Activated CD8-positive, alpha-beta memory T cell treated with anti-CD3 and anti-CD28 coated beads, Interleukin-2, amount 50 U/mL, for 24 hours (primary cell): Measurements from ENCODE around the gene PTRHD1.
"Not testable (repeated sequence)": the region's sequence is repeated elsewhere in the genome, so short reads cannot be mapped to it uniquely, and the experiment has no call there.

ENCODE experiments used
- DNase-seq: peaks from one replicate; pipeline ENCODE4 v3.0.0-alpha.2; 2020; ENCODE audit errors: extremely low read depth

The PTRHD1 gene, protein sequence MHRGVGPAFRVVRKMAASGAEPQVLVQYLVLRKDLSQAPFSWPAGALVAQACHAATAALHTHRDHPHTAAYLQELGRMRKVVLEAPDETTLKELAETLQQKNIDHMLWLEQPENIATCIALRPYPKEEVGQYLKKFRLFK

DNA sequence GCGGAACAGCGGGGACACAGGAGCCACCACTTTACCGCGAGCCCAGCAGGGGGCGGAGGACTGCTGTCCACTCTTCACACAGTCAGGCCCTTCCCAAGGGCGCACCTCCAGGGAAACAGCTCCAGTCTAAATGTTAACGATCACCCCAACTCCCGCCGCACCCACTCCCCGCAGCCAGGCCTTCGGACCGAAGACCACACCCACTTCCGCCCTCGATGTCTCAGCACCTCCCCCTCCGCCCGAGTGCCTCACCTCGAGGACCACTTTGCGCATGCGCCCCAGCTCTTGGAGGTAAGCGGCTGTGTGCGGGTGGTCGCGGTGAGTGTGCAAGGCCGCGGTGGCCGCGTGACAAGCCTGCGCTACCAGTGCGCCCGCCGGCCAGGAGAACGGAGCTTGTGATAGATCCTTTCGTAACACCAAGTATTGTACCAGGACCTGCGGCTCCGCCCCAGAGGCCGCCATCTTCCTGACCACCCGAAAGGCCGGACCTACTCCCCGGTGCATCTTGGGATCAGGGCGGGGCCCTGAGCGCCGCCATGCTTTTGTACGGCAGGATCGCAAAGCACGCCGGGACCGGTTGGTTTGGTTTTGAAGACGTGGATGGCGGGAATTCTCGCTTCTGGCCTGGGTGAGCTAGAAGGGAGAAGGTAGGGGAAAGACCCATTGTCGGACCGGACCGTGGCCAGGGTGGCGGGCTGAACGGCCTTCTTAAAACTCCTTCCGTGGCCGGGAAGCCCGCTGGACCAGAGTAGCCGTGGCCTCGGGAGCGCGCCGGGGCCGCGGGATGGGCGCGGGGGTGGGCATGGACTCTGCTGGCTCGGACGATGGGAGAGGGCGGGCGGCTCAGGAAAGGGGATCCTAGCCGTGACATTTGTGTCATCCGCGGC lies at the start of gene PTRHD1, which contains the start of gene CENPO:
Gene PTRHD1 (minus strand): TSS at position 518 of the 887 bp plus-strand sequence. CDS start 14 bp downstream, at position 504.
Gene CENPO (plus strand): TSS at position 552 of the 887 bp plus-strand sequence. CDS start 495 bp downstream, outside the sequence.
- DNase-seq = peak; percentile 87

DNA sequence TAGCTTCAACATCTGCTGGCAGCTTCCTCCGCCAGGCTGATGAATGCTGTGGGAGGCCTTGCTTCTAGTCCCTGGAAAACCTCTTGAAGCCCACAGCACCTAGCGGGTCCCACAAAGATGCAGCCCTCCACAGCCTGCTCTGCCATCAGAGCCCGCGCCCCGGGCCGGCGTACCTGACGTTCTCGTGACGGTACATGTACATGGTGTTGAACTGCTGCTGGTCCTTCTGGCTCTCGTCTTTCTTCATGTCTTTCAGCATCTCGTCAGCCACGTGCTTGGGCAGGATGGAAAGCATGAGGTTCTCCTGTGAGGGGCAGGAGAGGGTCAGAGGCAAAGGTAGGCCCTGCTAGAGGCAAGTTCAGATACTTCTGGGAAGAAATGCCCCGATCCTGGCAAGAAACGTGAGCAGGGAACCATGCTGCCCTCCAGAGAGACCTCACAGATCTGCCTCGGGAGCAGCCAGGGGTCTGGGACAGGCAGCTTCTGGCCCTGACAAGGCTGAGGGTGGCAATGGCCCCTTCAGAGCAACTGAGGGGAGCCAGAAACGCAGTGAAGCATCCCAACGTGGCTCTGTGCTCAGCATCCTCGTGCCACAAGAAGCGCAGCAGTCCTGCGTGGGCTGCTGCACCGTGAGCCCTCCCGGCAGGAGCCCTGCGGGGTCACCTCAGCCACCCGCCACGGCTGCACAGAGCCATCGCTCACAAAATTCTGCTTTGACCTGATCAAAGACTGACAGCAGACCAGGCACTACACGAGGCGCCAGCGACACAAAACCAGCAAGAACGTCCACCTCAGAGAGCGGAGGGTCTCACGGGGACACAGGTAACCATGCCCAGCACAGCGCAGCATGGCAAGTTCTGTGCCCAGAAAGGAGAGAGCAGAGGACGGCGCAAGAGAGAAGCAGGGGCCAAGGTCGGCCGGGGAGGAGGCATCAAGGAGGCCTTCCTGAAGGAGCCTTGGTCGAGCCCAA lies 49.2 kb upstream of the PTRHD1 start:
- DNase-seq = no peak

DNA sequence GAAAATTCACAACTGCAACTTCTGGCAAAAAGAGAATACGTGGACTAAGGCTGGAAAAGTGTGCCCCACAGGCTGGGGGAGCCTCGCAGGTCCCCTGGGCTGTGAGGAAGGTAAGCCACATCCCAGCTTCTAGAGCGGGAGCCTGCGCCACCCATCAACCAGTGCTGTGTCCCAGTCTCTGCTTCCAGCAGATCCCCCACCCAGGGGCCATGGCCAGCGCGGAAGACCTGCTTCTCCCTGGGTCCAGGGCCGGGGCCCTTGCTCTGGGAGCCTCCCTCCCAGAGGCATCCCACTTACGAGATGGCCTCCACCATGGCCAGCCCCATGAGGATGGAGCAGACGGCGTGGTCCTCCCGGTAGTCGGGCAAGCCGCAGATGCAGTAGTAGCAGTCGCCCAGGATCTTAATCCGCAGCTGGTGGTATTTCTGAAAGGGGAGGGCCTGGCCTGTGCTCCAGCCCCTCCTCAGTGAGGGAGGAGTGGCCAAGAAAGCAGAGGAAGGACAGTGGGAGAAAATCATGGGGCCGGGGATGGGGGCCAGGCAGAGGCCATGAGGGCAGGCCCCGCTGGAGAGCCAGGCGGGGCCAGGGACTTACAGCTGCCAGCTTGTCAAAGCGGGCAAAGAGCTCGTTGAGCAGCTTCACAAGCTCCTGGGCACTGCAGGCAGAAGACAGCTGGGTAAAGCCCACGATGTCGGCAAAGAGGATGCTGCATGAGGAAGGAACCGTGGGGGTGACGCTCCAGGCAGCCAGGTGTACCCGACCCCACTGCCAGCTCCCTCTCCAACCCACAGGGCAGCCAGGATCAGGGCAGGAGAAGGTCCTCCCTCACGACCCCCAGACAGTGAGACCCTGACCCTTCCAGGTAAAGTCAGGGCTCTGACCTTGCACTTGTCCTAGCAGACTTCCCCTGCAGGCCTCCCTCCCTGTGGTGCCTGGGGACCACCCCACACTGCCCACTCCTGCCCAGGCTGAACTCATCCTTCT lies 48.1 kb upstream of the PTRHD1 start:
- DNase-seq = no peak

DNA sequence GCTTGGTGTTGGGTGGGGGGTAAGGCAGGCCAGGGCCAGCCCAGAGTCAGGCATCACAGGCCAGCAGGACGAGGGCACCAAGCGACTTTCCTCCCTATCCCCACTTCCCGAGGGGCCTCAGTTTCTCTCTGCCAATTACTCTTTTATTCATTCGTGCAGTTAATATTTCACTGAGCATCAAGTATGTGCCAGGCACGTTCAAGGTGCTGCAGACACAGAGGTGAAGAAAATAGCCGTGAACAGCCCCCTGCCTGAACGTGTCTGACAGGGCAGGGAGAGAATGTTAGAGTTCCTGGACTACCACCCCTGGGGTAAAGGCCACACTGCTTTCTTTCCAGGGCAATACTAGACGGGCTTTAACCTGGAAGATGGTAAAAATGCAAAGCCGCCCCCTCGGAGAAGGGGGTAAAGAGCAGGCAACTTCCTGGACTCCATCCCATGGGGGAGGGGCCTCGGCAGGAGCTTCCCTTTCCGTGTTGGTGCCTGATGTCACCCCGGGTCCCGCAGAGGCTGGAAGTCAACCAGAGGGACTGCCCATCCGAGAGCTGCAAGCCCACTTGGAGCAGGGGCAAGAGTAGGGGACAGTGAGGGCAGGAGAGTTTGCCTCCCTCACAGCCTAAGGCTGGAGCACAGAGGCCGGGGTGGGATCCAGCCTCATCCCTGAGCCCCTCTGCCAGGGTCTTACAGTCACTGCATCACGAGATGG lies 47.1 kb upstream of the PTRHD1 start:
- DNase-seq = no peak

DNA sequence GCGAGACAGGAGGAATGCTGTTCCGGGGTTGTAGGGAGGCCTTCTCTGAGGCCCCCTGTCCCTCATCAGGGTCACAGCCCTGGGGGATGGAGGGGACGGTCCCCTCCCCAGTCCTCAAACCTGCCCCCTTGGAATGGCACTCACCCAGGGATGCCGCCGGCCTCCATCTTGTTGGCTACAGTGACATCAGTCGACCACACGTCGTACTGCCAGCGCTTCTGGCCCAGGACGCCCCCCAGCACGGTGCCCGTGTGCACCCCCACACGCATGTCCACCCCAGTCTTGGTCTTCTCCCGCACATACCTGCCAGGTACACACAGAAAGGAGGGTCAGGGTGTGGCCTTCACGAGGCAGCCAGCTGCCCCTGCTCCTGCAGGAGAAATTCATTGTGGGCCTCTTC lies 46.5 kb upstream of the PTRHD1 start:
- no peak for DNase-seq

DNA sequence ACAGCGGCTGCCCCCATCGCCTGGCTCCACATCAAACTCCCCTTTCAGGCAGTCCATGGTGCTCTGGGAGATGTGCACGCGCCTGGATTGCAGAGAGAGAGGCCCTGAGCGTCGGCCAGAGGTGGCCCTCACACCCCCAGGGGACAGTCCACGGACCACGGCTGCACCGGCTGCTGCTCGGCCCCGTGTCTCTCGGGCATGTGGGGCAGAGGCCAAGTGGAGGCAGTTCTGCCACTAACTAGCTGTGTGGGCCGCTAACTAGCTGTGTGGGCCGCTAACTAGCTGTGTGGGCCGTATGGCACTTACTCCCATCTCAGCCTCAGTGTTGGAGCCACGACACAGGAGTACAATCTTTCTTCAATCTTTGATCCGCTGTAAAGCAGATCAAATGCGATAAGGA lies 45.4 kb upstream of the PTRHD1 start:
- no peak for DNase-seq

DNA sequence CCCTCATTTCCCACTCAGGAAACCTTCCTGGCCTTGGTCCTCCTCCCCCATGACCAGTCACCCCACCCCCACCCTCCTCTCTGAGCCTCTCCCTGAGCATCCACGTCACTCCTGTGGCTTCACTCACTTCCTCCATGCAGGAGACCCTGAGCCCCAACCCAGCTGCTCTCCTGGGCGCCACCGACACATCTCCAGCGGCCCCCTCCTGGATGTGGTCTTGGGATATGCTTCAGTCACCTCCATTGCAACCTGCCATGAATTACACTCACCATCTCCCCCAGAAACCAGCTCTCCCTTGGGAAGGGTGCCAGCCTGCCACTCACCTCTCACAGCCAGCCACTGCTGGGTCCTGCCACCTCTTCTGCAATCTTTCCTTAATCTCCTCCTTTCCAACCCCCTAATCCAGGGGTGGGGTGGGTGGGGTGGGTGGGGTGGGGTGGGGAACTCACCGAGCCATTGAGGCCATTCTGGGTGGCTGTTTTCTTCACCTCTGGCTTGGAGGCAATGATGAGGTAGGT lies 44.9 kb upstream of the PTRHD1 start:
- no peak for DNase-seq

DNA sequence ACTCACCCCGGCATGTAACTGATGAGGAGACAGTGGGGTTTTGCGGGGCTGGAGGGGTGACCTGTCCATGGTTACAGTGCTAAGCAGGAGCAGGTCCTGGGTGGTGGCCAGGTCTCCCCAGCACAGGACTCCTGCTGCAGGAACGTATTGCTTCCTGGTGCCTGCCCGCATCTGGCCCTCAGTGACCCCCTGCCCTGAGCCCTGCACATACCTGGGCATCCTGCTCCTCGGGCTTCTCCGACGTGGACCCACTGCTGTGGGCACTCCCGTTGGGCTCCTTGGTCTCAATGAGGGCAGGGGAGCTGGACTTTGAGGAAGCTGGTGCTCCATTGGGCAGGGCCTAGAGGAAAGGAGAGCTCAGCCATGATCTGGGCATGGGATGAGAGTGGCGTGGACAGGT lies 43.5 kb upstream of the PTRHD1 start:
- DNase-seq = no peak

DNA sequence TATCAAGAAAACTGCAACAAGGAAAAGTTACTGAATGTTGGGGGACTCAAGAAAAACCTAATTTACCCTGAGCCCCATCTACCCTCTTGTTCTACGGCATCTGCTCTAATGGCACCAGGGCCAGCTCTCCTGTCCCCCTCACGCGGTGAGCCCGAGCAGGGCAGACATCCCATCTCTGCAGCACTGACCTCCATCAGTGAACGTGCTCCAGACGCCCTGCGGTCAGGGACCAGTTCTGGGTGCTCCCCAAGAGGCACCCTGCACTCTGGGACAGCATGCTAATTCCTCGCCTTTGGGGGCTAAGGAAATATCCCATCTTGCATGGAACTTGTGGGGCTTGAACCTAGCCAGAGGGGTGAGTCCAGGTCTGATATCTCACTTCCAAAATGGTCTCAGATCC lies 43.0 kb upstream of the PTRHD1 start:
- DNase-seq = no peak

DNA sequence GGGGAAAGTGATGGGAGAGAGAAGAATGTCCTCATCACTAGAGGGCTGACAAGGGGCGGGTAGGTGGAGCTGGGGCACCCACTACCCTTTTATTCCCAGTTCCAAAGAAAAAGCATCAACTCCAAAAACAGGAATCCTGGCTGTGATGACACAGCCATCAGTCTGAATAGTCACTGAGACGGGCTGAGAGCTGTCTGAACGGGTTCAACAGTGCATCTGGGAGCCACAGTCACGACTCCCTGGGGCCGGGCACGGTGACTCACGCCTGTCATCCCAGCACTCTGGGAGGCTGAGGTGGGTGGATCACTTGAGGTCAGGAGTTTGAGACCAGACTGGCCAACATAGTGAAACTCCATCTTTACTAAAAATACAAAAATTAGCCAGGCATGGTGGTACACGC lies 42.2 kb upstream of the PTRHD1 start:
- DNase-seq = not testable (repeated sequence)

DNA sequence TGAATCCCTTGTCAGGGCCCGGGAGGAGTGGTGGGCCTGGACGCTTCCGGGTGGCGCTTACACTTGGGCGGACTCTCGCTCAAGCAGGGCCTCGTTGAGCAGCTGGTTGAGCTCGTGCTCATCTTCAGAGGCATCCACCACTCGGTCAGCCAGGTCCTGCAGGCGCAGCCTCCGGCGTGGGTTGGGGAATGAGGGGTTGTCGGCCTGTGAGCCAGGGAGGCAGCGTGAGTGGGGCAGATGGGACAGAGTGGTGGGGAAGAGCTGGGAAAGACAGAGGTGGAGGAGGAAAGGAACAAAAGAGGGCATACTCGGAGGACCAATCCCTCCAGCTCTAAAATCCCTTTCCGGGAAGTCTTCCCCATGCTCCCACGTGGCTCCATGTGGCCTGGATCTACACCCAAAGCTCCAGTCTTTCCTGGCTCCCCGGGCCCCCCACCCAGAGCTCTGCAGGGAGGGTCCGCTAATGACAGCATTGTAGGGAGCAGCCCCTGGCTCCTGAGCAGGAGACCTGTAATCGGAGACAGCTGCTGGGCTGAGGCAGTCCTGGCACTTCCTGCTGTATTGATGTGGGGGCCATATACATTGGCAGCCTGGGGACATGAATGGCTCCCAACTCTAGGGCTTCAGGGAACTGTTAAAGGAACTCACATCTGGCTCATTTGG lies 41.7 kb upstream of the PTRHD1 start:
- DNase-seq = no peak

DNA sequence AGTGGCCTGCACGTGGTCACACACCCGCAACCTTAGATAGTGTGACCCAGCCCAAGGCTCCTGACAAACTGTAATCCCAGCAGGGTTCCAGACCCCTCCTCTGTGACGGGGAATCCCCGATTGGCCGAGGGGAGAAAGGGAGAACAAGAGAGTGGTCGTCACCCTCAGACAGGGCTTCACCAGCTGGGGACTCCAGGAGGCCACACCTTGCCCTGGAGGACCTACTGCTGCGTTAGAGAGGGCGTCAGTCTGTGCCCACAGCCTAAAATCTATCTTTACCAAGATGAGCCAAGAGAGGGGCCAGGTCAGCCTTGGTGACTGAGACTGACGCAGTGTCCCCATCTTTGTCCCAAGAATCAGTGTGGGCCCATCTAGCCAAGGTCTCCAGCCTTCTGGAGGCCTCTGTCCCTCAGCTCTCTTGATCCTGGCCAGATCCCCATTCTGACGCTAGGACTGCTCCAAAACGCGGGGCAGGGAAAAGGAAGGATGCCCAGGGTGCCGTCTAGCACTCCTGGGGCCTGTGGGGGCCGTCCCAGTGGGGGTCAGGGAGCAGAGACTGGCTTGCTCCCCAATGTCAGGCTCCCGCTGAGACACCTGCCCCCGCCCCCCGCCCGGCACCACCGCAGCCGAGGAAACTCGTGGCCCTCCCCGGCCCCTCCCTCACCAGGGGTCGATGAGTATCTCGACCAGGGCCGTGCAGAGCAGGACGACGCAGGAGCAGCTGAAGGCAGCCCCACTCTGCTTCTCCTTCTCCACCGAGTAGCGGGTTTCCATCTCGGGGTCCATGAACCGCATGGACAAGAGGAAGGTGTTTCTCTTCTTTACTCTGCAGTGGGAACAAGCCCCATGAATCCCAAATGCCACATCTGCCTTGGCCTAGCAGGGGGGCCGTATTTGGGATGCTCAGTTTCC lies 40.9 kb upstream of the PTRHD1 start:
- DNase-seq = no peak

DNA sequence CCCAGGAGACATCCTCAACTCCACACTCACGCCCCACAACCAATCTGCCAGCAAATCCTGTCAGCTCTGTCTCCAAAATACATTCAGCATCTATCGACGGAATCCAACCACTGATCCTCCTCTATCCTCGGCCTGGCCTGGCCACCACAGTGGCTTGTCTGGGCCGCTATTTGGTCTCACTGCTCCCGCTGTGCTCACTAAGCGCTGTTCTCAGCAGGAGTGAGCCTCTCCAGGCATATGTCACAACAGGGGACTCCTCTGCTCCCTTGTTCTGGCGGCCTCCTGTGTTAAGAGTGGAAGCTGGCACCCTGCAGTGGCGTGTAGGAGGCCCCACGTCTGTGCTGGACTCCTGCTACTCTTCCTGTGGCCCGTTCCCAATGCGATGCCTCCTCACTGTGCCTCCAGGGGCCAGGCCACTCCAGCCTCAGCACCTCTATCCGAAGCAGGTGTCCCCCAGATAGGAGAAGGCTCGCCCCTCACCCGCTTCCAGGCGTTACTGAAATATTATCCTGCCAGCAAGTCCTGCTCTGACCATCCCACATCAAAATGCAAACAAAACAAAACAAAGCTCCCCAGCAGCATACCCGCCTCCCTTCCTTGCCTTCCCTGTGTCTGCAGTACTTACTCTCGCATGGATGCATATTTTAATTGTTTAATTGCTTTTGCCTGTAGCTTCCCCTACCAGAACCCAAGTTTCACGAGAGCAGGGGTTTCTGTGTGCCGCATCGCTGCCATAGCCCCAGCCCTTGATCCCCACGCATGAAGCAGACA lies 39.9 kb upstream of the PTRHD1 start:
- DNase-seq = no peak

DNA sequence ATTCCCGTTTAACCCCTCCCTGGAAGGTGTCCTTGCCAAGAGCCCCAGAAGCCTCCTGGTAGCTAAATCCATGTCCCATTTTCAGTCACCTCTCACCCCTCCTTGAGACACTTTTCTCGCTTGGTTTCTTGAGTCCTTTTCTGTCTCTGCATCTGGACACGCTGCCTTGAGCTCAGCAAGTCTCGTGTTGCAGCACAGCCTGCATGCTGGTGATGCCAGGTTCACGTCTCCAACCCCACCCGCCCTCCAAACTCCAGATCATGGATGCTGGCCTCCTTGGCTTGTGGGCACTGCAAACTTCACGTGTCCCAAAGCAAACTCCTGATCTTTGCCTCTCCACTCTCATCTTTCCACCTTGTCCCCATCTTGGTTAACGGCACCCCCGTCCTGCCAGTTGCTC lies 39.3 kb upstream of the PTRHD1 start:
- DNase-seq = no peak

DNA sequence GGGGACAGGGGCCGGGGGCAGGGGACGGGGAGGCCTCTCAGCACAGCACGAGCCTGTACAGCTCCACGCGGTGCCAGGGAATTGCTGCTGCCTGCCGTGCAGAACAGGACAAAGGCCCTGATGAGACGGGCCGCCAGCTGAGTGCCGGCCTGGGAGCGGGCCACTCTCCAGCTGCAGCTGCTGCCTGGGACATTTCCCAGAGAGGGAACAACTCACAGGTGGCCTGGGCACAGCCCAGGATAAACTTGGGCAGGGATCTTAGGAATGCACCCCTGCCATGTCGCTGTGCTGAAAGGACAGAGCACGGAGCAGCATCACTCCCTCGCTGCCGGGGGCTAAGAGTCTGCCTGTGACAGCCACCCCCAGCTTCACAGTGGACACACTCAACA lies 38.9 kb upstream of the PTRHD1 start:
- no peak for DNase-seq

DNA sequence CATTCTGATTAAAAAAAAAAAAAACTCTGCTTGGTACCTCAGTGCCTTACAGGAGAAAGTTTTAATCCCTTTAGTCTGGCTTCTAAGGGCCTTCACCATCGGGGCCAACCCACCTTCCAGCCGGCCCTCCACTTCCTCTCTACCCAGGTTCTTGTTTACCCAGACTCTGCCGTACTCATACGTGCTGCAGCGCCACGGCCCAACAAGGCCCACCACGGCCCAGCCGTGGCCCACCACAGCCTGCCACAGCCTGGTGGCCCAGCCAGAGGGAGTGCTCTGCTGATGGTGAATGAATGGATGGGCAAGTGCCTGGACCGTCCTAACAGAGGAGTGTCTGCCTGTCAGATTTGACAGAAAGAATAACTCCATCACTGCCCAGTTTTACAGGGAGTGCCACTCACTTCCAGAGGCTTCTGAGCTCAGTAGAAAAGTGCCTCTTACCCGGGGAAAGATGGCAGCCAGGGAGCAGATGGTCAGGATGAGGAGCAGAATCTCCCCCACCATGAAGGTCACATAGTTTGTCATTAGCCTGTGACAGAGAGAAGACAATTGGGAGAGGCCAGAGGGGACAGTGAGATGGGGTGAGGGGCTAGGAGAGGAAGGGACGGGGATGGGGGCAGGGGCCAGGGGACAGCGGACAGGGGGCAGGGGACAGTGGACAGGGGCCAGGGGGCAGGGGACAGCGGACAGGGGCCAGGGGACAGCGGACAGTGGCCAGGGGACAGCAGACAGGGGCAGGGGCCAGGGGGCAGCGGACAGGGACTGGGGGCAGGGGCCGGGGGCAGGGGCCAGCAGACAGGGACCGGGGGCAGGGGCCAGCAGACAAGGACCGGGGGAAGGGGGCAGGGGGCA lies 38.3 kb upstream of the PTRHD1 start:
- no peak for DNase-seq

DNA sequence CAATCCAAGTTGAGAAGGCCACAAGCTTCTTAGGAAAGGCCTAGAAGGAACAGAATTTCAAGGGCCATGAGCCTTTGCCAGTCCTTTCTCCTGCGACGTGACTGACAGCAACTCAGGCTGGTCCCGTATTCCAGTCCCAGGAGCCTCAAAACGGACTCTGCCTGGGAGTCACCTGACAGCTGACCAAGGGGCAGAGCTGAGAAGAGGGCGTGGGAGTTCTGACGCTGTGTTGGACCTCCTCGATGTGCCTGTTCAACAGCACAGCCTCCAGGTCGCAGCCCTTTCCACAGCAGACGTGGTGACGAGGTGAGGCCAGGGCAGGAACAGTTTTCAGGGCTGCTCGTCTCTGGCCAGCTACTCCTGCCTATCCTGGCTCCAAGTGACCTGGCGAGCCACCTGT lies 37.6 kb upstream of the PTRHD1 start:
- no peak for DNase-seq
